GM18508 (cell line): ENCODE data around the gene ARHGAP8.

ENCODE experiments used
- ATAC-seq: cut with Tn5 transposase; IDR thresholded peaks from one replicate; pipeline ENCODE4 v1.9.1; 2021; ENCODE audit warnings: moderate number of reproducible peaks; ENCODE audit not compliant: insufficient read depth, unreplicated experiment

Gene ARHGAP8

GRCh38 chr22:44821741-44822475 is 69.5 kb downstream of the ARHGAP8 start:
- ATAC-seq: no peak

GRCh38 chr22:44822534-44822933 is 70.2 kb downstream of the ARHGAP8 start:
- ATAC-seq: no peak

- no peak for ATAC-seq
These were observed 71.0 kb downstream of the ARHGAP8 start for GRCh38 chr22:44823396-44823795.

- no peak for ATAC-seq
These were observed 71.4 kb downstream of the ARHGAP8 start for GRCh38 chr22:44823806-44824205.

- ATAC-seq: no peak
These were observed 71.9 kb downstream of the ARHGAP8 start for GRCh38 chr22:44824271-44824670.

GRCh38 chr22:44825310-44826150 is 73.2 kb downstream of the ARHGAP8 start:
- no peak for ATAC-seq

GRCh38 chr22:44827666-44828190 is 75.4 kb downstream of the ARHGAP8 start:
- ATAC-seq: no peak

- no peak for ATAC-seq
These were observed 75.8 kb downstream of the ARHGAP8 start for GRCh38 chr22:44828193-44828592.

GRCh38 chr22:44831885-44832284 is 79.5 kb downstream of the ARHGAP8 start:
- ATAC-seq: no peak

GRCh38 chr22:44834065-44834464 is 81.7 kb downstream of the ARHGAP8 start:
- ATAC-seq: no peak

- no peak for ATAC-seq
These were observed 85.1 kb downstream of the ARHGAP8 start for GRCh38 chr22:44837481-44837880.

- no peak for ATAC-seq
These were observed 86.1 kb downstream of the ARHGAP8 start for GRCh38 chr22:44838316-44839016.

GRCh38 chr22:44839061-44839460 is 86.7 kb downstream of the ARHGAP8 start:
- no peak for ATAC-seq

GRCh38 chr22:44839721-44840120 is 87.3 kb downstream of the ARHGAP8 start:
- no peak for ATAC-seq

- ATAC-seq: no peak
These were observed 88.4 kb downstream of the ARHGAP8 start for GRCh38 chr22:44840611-44841322.

- no peak for ATAC-seq
These were observed 90.0 kb downstream of the ARHGAP8 start for GRCh38 chr22:44842417-44842816.

GRCh38 chr22:44845191-44845590 is 92.8 kb downstream of the ARHGAP8 start:
- no peak for ATAC-seq

GRCh38 chr22:44845796-44846720 is 93.7 kb downstream of the ARHGAP8 start:
- no peak for ATAC-seq

- no peak for ATAC-seq
These were observed 94.4 kb downstream of the ARHGAP8 start for GRCh38 chr22:44846726-44847275.
